ENCODE results near the gene RAB40B. TPM values are rescaled to one million over a fixed set of nuclear protein-coding genes. Genes with fewer than 3 reads are reported as not detected.

RAB40B gene
- total and polyA plus RNA-seq, 8 donors: 3.4 to 15.8 (median 6.5) TPM

- 85 to 86% methylated on average over 19 of the region's 19 CpGs for WGBS, 2 donors
Measured at GRCh38 chr17:82722341-82723013, 24.0 kb upstream of the RAB40B start.

GRCh38 chr17:82720204-82720603 lies 21.7 kb upstream of the RAB40B start:
- no peak for TF ChIP-seq CTCF (IDR thresholded peaks at IDR 0.05)
- Histone ChIP-seq H3K27ac (no peak overlapping the region), H3K36me3 (peaks cover 0 to 8% (median 0%) of the 10 kb centered on the region in 3 donors), H3K27me3 (no peaks in the 10 kb centered on the region), H3K4me3 (no peak overlapping the region), H3K4me1 (peaks cover 0 to 11% (median 9%) of the 10 kb centered on the region in 3 donors), H3K9me3 (no peaks in the 10 kb centered on the region)
- FAIRE-seq (no peak), ATAC-seq (no peak), DNase-seq (peak in 1 of 6 donors; percentile 36)
- intact Hi-C loops (cut with DNase I): no loop called here
- WGBS, 2 donors: 93 to 95% methylated on average over 19 of the region's 19 CpGs

More at GRCh38 chr17:82722341-82723013, 24.0 kb upstream of the RAB40B start:
- Histone ChIP-seq H3K27ac (no peak overlapping the region), H3K27me3 (no peaks in the 10 kb centered on the region), H3K36me3 (peaks cover 0 to 10% (median 0%) of the 10 kb centered on the region in 3 donors), H3K4me1 (peaks cover 0 to 8% (median 4%) of the 10 kb centered on the region in 3 donors), H3K9me3 (no peaks in the 10 kb centered on the region), H3K4me3 (no peak overlapping the region)
- DNase-seq: peak in 1 of 6 donors; percentile 20
- intact Hi-C loops (cut with DNase I): no loop called here
- ATAC-seq: no peak
- no peak for TF ChIP-seq CTCF (IDR thresholded peaks at IDR 0.05)
- no peak for FAIRE-seq

GRCh38 chr17:82718986-82719685 lies 20.6 kb upstream of the RAB40B start:
- intact Hi-C loops (cut with DNase I): no loop called here
- no peak for FAIRE-seq
- H3K4me3 ChIP-seq: no peak overlapping the region
- DNase-seq: peak in 1 of 6 donors; percentile 9
- no peak for TF ChIP-seq CTCF (IDR thresholded peaks at IDR 0.05)
- peaks cover 0 to 11% (median 9%) of the 10 kb centered on the region in 3 donors for H3K4me1 ChIP-seq
- no peak overlapping the region for H3K27ac ChIP-seq
- peaks cover 0 to 8% (median 0%) of the 10 kb centered on the region in 3 donors for H3K36me3 ChIP-seq
- WGBS, 2 donors: 91 to 93% methylated on average over 17 to 18 of the region's 18 CpGs
- H3K9me3 ChIP-seq: no peaks in the 10 kb centered on the region
- ATAC-seq: no peak
- H3K27me3 ChIP-seq: no peaks in the 10 kb centered on the region

GRCh38 chr17:82716203-82717010 lies 17.9 kb upstream of the RAB40B start, which contains the start of gene FN3KRP:
FN3KRP (plus strand) TSS chr17:82716706; CDS start chr17:82716756, 50 bp downstream.
- ATAC-seq: peak; percentile 93 to 99 (median 96)
- peak within 1 kb of the TSS; percentile 14 to 81 (median 64) for H3K27ac ChIP-seq

More at GRCh38 chr17:82716203-82717010, 17.9 kb upstream of the RAB40B start, which contains the start of gene FN3KRP:
- no peaks in the 10 kb centered on the region for H3K27me3 ChIP-seq
- intact Hi-C loops (cut with DNase I): no loop called here
- H3K9me3 ChIP-seq: no peaks in the 10 kb centered on the region
- FAIRE-seq: no peak
- peaks cover 0 to 8% (median 0%) of the 10 kb centered on the region in 3 donors for H3K36me3 ChIP-seq
- TF ChIP-seq CTCF (IDR thresholded peaks at IDR 0.05): no peak
- peak within 1 kb of the TSS; percentile 88 to 98 (median 90) for H3K4me3 ChIP-seq
- 1% methylated on average over 57 to 75 of the region's 75 CpGs for WGBS, 2 donors
- peaks cover 0 to 11% (median 9%) of the 10 kb centered on the region in 3 donors for H3K4me1 ChIP-seq
- DNase-seq: peak; percentile 88 to 98 (median 93)
